GM18867 (cell line): ENCODE results near the gene DUSP16.
"Not testable (repeated sequence)": the region's sequence is repeated elsewhere in the genome, so short reads cannot be mapped to it uniquely, and the experiment has no call there.

Experiments
- ATAC-seq: cut with Tn5 transposase; IDR thresholded peaks from one replicate; pipeline ENCODE4 v1.9.1; 2021; ENCODE audit warnings: mild to moderate bottlenecking, moderate library complexity; ENCODE audit not compliant: unreplicated experiment

The DUSP16 gene, protein sequence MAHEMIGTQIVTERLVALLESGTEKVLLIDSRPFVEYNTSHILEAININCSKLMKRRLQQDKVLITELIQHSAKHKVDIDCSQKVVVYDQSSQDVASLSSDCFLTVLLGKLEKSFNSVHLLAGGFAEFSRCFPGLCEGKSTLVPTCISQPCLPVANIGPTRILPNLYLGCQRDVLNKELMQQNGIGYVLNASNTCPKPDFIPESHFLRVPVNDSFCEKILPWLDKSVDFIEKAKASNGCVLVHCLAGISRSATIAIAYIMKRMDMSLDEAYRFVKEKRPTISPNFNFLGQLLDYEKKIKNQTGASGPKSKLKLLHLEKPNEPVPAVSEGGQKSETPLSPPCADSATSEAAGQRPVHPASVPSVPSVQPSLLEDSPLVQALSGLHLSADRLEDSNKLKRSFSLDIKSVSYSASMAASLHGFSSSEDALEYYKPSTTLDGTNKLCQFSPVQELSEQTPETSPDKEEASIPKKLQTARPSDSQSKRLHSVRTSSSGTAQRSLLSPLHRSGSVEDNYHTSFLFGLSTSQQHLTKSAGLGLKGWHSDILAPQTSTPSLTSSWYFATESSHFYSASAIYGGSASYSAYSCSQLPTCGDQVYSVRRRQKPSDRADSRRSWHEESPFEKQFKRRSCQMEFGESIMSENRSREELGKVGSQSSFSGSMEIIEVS

DNA sequence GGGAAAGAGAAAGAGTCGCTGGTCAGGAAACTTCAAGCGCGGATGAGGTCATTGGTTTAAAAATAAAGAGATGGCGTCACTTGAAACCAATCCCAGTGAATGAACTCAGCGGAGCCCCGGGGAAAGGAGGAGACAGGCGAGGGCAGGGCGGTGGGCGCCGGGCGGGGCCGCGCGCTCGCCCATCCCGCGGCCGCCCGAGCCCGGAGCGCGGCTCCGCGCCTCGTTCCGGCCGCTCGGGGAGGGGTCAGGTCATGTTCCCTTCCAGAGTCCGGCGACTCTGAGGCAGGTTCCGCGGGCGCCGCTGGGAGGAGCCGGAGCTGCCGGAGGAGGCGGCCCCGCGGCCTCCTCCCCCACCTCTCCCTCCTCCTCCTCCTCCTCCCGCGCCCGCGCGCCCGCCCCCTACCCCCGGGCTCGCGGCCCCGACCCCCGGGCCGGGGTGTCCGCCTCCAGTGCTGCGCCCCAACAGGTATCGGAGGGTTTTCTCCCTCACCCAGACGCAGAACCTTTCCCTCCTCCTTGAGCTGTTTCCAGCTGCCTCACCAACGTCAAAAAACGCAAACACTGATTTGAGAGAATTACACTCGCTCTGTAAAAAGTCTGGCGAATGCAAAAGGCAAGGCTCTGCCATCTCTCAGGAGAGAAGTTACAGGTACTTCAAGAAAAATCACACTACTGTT, at the start of gene DUSP16:
Gene DUSP16, minus strand, starts transcription at position 279 of the 677 bp plus-strand sequence. CDS start 41,765 bp downstream, outside the sequence.
- peak; percentile 78 for ATAC-seq

DNA sequence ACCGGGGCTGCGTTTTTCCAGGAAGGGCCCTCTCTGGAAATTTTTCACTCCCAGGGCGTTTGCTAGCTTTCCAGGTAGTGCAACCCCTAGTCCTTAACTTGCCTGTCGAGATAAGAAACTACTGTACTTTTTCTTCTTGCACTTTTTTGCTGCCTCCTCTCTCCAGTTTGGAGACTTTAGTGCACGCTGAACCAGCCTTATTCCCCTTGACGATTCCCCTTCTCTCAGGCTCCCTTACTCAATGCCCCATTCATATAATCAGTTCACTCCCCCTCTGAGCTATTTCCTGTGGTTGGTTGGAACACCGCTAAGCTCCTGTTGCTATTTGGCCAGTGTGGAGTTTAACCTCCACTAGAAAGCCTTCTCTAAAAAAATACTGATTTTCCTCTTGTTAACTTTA, 49.7 kb upstream of the DUSP16 start:
- no peak for ATAC-seq

DNA sequence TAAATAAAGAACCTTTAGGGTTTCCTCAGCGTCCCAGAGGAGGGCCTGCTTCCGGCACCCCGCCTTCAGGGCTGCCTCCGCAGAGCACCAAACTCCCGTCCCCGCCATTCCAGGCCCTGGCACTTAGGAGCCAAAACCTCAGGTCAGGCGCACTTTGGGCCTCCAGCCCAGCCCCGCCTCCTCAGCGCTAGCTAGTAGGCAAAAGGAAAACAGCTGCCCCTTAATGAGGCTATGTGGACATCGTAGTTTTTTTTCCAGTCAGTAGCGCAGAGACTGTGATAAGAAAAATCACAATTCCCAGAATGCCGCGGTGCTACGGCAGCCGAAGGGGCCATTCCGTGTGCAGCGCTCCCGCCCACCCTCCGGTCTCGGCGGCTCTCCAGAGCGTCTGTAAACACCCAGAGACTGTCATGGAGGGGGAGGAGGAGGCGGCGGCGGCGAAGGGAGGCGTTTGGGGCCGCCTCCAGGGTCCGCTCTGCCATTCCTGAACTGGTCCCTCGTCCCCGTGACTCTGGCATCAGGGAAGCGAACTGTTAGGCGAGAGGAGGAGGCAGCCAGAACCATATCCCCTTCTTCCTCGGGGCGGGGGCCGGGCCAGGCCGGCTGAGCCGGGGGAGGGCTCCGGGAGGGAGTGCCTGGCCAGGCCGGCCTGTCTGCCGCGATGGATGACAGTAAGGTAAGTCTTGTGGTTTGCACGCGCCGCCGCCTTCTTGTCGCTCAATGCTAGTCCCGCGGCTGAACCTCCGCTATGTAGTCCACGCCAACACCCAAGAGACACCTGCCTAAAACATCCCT, 49.0 kb upstream of the DUSP16 start, which contains the start of gene CREBL2:
Gene CREBL2, plus strand, starts transcription at position 365 of the 795 bp plus-strand sequence. Its CDS starts 297 bp downstream, at position 662.
- peak; percentile 79 for ATAC-seq

DNA sequence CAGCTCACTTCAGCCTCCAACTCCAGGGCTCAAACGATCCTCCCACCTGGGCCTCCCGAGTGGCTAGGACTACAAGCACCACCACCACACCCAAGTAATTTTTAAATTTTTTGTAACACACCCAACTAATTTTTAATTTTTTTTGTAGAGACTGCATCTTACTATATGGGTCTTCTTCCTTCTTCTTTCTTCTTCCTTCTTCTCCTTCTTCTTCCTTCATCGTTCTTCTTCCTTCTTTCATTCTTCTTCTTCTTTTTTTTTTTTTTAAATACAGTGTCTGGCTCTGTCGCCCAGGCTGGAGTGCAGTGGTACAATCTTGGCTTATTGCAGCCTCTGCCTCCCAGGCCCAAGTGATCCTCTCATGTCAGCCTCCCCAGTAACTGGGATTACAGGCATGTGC, 48.0 kb upstream of the DUSP16 start:
- ATAC-seq, result no peak

DNA sequence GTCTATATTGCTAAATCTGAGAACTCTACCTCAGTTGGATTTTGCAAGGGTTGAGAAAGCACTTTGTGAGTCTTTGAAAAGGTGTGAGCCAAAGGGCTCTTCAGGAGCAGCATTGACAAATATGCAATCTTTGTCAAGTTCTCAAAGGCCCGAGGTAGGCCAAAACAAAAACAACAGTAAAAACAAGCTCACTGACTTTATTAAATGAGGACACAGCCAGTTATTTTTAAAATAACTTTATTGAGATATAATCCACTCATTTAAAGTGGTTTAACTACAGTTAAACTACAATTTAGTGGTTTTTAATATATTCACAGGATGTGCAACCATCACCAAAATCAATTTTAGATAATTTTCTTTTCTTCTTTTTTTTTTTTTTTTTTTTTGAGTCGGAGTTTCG, 47.0 kb upstream of the DUSP16 start:
- ATAC-seq, result no peak

DNA sequence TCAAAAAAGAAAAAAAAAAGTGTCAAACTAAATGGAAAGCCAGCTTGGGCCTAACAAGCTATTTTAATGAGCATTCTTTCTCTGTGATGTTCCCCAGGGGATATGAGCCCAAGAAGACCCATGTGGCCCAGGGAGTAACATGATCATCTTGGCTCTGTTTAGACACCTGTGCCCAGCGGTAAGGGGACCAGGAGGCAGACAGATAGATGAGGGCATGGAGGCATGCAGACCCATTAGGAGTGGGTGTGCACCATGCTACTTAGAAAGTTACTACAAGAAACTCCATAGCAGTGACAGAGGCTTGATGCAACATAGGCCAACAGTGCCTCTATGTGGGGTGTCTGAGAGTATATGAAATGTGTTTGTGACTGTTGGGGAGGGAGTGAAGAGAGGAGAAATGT, 45.9 kb upstream of the DUSP16 start:
- no peak for ATAC-seq

DNA sequence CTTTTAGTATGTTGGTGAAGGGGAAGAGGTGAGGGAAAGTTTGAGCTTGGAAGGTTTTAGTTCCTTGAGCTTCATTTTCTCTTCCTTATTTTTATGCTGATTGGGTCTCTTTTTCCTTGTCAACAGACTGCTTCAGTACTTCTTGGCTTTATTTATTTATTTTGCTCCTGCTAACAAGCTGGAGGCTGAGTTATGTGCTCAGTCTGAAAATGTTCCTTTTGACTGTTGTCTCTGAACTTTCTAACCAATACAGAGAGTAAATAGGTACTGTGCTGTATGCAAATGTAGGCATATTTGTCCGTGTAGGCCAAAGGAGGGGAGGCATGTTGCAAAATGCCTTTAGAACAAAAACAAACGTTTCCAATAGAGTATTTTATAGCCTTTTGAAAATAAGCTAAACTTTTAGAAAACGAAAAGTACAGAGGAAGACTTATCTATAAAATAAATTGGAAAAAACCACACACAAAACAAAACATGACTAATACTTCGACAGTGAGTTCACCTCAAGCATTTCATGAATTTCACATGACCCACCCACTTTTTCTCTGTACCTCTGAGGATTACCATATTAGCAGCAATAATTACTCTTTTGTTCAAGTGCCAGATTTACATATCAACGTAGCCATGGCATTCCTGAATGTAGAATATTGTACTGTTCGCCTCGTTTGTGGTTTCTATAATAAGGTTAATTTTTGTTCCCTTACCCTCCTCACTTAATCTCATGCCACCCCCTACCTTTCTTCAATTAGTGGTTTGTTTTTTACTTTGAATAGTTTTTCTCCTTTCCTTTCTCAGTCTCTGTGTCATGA, 44.3 kb upstream of the DUSP16 start:
- ATAC-seq, result peak; percentile 56

DNA sequence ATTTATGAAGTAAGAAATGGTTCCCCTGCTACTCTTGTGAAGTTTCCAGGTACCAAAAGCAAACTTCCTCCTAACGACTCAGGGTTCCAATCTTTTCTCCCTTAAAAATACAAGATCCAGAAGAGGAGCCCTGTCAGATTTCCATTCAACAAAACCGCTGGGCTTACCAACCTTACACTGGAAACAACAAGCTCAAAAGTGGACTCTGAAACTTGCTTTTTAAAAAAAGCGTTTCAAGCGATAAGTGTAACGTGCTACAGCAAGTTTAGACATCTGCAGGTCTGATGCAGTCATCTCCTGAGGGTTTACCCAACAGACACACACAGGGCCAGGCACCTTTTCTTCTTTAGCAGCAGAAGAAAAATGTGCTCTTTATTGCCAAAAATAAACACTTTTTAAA, 42.1 kb upstream of the DUSP16 start:
- ATAC-seq, result no peak

DNA sequence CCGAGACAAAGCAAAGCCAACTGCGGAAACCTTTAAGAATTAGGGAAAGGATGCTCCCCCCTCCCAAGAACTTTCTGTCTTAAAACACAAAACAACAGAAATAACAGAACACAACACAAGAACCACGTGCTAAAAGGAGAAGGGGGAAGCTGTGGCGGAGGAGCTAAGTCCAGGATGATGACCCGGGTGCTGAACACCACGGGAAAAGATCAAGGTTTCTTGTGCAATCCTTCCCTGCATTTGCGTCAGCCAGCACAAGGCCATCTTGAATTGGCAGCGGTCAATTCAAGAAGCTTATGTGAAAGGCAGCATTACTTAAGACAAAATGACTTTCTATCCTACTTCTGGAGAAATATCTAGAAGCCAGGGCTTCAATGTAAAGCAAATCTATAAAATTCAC, 38.0 kb upstream of the DUSP16 start:
- no peak for ATAC-seq

DNA sequence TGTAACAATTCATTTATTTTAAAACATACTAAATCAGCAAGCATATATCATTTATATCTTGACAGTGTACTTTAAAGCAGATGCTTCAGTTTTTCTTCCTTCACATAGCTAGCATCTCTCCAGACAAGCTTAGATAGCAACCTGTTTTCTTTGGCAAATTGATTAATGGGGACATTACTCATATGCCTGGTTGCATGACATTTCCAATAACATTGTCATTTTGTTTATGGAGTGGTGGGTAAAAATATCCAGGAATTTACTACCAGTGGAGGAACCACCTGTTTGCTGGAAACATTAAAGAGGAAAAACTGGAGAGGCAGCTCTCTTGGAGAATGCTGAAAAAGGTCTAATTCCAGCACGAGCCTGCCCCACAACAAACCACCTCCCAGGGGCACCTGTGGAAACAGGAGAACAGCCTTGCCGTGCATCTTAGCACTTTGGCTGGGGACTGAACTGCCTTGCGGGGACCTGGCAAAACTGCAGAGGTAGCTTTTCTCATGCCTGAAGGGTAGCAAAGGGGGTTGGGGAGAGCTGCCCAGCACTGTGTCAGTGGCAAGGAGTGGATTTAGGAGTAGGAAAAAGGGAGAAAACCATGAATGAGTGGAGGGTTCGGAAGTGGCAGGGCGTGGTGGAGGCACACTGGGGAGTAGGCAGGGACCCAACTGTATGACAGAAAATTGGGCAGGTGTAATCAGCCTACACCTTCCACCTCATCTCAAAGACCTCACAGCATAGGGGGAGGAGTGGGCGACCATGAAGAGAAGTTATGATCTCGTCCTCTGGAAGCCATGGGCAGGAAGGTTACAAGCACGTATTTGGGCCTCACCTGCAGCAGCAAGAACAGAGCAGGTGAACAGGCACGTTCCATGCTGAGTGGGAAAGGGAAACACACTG, 37.3 kb upstream of the DUSP16 start:
- no peak for ATAC-seq

DNA sequence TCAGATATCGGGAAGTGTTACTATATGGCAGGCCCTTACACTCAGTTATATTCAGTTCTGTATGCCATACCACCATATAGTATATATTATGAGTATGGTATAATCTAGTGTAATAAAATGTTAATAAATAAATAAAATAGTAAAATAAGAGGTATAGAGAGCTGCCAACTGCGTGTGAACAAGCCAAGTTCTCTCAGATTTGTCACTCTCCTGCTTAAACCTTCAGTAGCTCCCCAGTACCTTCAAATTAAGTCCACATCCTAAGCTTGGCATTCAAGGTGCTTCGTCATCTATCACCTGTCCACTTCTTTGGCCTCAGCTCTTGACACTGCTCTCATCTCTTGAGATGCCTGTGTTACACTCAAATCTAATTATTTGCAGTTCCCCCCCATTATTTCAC, 36.2 kb upstream of the DUSP16 start:
- no peak for ATAC-seq

DNA sequence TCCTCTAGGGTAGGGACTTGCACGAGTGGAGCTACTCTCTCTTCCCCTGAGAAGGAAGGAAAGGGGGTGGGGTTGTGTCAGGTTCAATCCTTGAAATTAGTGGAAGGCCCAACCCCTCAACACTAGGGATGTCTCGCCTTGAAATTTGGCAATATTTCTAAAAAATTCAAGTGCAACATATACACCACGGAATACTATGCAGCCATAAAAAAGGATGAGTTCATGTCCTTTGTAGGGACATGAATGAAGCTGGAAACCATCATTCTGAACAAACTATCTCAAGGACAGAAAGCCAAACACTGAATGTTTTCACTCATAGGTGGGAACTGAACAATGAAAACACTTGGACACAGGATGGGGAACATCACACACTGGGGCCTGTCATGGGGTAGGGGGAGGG, 33.9 kb upstream of the DUSP16 start:
- ATAC-seq, result not testable (repeated sequence)

DNA sequence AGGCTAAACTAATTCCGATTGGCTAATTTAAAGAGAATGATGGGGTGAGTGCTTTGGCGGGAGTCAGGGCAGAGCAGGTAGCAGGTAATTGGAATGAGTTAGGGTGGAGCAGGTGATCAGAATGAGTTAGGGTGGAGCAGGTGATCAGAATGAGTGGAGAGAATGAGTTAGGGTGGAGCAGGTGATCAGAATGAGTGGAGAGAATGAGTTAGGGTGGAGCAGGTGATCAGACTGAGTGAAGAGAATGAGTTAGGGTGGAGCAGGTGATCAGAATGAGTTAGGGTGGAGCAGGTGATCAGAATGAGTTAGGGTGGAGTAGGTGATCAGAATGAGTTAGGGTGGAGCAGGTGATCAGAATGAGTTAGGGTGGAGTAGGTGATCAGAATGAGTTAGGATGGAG, 33.3 kb upstream of the DUSP16 start:
- ATAC-seq, result not testable (repeated sequence)

DNA sequence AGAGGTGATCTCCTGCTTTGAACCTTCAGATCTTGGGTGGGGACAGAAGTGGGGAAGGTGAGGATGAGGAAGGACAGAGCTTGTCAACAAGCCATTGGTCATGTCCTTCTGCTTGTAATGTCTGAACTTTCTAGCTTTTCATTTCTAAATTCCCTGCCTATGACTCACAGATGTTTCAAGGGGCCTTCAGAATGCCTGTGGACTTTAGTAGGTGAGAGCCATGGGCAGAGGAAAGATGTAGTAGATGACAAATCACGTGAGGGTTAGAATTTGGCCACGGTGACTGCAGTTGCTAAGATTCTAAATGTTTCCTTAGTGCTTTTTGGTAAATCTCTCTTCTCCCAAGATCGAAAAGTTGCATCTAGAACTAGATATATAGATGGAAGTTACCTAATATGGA, 30.3 kb upstream of the DUSP16 start:
- ATAC-seq, result no peak

DNA sequence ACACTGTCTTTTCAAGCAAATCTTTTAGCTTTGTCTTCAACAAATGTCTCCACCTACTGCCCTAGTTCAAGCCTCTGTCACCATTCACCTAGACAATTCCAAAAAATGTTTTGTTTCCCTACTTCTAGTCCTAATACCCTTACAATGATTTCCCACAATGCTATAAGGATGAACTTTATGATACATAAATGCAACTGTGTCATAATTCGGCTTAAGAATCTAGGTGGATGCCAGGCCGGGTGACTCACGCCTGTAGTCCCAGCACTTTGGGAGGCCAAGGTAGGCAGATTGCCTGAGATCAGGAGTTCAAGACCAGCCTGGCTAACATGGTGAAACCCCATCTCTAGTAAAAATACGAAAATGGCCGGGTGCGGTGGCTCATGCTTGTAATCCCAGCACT, 28.3 kb upstream of the DUSP16 start:
- ATAC-seq, result no peak

DNA sequence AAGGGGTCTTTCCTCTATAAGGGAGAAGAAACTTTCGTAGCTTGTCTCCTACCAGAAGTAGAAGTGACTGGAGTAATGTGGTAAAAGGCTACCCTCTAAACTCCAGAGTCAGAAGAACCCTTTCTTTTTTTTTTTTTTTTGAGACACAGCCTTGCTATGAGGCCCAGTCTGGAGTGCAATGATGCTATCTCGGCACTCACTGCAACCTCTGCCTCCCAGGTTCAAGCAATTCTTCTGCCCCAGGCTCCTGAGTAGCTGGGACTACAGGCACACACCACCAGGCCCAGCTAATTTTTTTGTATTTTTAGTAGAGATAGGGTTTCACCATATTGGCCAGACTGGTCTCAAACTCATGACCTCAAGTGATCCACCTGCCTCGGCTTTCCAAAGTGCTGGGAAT, 25.8 kb upstream of the DUSP16 start:
- not testable (repeated sequence) for ATAC-seq

DNA sequence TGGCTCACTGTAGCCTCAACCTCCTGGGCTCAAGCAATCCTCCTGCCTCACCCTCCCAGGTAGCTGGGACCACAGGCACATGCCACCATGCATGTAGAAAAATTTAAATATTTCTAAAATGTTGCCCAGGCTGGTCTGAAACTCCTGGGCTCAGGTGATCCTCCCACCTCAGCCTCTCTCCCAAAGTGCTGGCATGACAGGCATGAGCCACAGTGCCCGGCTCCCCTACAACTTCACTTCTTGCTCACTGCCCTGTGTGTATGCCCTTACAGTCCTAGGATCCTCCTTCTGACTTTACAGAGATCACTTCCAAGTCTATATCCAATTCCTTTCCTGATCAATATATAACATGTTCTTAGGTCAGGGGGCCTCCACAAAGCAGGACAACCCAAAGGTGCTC, 25.2 kb upstream of the DUSP16 start:
- no peak for ATAC-seq

DNA sequence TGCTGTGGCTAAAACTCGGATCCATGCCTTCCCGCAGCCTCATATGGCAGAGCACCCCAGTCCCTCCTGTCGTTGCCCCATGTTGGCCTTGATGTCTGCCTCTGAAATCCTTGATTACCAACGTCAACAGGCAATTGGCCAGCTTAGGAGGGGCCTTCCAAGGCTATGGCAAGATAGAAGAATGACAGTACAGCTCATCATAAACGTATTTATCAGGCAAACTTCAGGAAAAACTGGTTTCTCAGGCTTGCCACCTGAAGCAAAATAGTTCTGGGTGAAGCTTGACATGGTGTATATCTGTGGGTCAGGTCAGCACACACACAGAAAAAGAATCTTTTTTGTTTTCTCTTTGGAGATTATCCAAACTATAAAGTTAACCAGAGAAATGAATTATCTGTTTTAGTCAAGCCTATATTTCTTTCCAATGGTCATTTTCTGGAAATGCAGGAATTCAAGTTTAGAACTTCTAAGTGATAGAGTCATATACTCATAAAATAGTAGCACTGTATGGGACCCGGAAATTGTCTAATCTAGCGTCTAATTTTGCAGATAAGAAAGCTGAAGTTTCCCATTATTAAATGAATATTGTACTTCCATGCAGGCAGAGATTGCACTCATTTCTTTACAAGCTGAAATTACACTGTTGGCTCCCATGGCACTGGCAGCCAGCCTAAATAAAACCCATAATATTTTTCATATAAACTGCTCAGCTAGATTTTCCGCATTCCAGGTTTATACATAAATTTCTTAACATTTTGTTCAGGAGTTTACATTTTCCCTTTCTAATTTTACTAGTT, 24.4 kb upstream of the DUSP16 start:
- no peak for ATAC-seq
